GM18520 (cell line): ENCODE results near the gene SSTR3.
"Not testable (repeated sequence)": the region's sequence is repeated elsewhere in the genome, so short reads cannot be mapped to it uniquely, and the experiment has no call there.

ENCODE experiments used
- ATAC-seq: cut with Tn5 transposase; IDR thresholded peaks from one replicate; pipeline ENCODE4 v1.9.1; 2021; ENCODE audit not compliant: unreplicated experiment

Gene SSTR3

GRCh38 chr22:37243402-37244113 is 31.3 kb upstream of the SSTR3 start:
- no peak for ATAC-seq

GRCh38 chr22:37242395-37242918 is 30.2 kb upstream of the SSTR3 start:
- ATAC-seq = peak; percentile 57

GRCh38 chr22:37241351-37242142 is 29.3 kb upstream of the SSTR3 start:
- ATAC-seq = no peak

GRCh38 chr22:37240941-37241320 is 28.7 kb upstream of the SSTR3 start:
- ATAC-seq = no peak

- no peak for ATAC-seq
Measured at GRCh38 chr22:37240240-37240940, 28.1 kb upstream of the SSTR3 start.

- no peak for ATAC-seq
Measured at GRCh38 chr22:37239336-37240239, 27.3 kb upstream of the SSTR3 start.

GRCh38 chr22:37237371-37238268 is 25.3 kb upstream of the SSTR3 start:
- no peak for ATAC-seq

GRCh38 chr22:37235897-37236607 is 23.8 kb upstream of the SSTR3 start:
- ATAC-seq = no peak

- ATAC-seq = no peak
Measured at GRCh38 chr22:37234736-37235711, 22.7 kb upstream of the SSTR3 start.

GRCh38 chr22:37233751-37234631 is 21.7 kb upstream of the SSTR3 start:
- ATAC-seq = no peak

- not testable (repeated sequence) for ATAC-seq
Measured at GRCh38 chr22:37233371-37233750, 21.1 kb upstream of the SSTR3 start.

GRCh38 chr22:37232140-37232998 is 20.1 kb upstream of the SSTR3 start:
- ATAC-seq = no peak

- no peak for ATAC-seq
Measured at GRCh38 chr22:37231406-37232139, 19.3 kb upstream of the SSTR3 start.

- no peak for ATAC-seq
Measured at GRCh38 chr22:37230673-37231405, 18.6 kb upstream of the SSTR3 start.
